Adrenal gland (tissue), 12 donors: Measurements from ENCODE around the gene TANC1. TPM values are rescaled to one million over a fixed set of nuclear protein-coding genes. Genes with fewer than 3 reads are reported as not detected.

Experiments
- DNase-seq, 7 donors: peaks; one replicate each; pipeline ENCODE4 v3.0.0-alpha.2; 2019 to 2020
- H3K27ac ChIP-seq, 5 donors: fragments of 200-600 bp; sonication (generic) in 4 of 5; 1 replicate in 3 of 5; 2 replicates in 2 of 5; pipeline versions ENCODE4 v1.5.1 to v1.8.0; 2016 to 2020; ENCODE audit warnings: mild to moderate bottlenecking in 1 of 5
- H3K27me3 ChIP-seq: fragments of 200-600 bp; 2 replicates; pipeline ENCODE4 v1.8.0; 2021
- H3K36me3 ChIP-seq, 2 donors: fragments of 200-600 bp; replicated peaks in 1 of 2; 1 replicate in 1 of 2; 2 replicates in 1 of 2; pipeline versions ENCODE4 v1.5.1 to v1.8.0; 2018 to 2022
- H3K4me1 ChIP-seq, 2 donors: fragments of 200-600 bp; replicated peaks in 1 of 2; 1 replicate in 1 of 2; 2 replicates in 1 of 2; pipeline versions ENCODE4 v1.5.1 to v1.8.0; 2018 to 2021
- H3K4me3 ChIP-seq, 4 donors: fragments of 200-600 bp; sonication (generic) in 3 of 4; one replicate each; pipeline ENCODE4 v1.5.1; 2016 to 2018
- H3K9me3 ChIP-seq, 3 donors: fragments of 200-600 bp; sonication (generic) in 1 of 3; replicated peaks in 1 of 3; 1 replicate in 2 of 3; 2 replicates in 1 of 3; pipeline versions ENCODE4 v1.5.1 to v1.8.0; 2016 to 2021
- POLR2A ChIP-seq, 2 donors: fragments of 450-650 bp; IDR thresholded peaks; one replicate each; pipeline ENCODE4 v1.6.1; 2017; ENCODE audit warnings: antibody characterized with exemption in 2 of 2, mild to moderate bottlenecking in 2 of 2, moderate library complexity in 1 of 2
- WGBS, 4 donors: extraction: QIAGEN DNeasy Blood & Tissue Kit in 2 of 4; methylation state at CpG; one replicate each; pipeline versions ENCODE4 v1.1.5 to v1.1.7; 2013 to 2017; 5-methylcytosine and 5-hydroxymethylcytosine counted together
- intact Hi-C, 2 donors: fragments of 100-400 bp; cut with DNase I; formaldehyde crosslinking; loops; one replicate each; pipeline versions ENCODE4 v1.14.1 to v1.15.0; 2022 to 2023
- polyA plus RNA-seq, 3 donors: library from polyadenylated mRNA; stranded (reverse); fragments of 200-250 nt in 2 of 3; fragments of 350-450 nt in 1 of 3; fragmentation: Illumina TruSeq in 1 of 3; extraction: RNeasy Lipid Tissue Mini Kit (QIAGEN cat#74804) in 1 of 3; gene quantifications; one replicate each; pipeline ENCODE4 v1.2.3, GENCODE V29; 2013 to 2014
- total RNA-seq, 9 donors: library from RNA; depleted of rRNA in 4 of 9; stranded (reverse); fragments of >200 nt in 4 of 9; fragments of 120-200 nt in 1 of 9; fragmentation: NEBNext Ultra II Directional in 1 of 9; extraction: Animal tissue kit (Norgen Biotek cat#: 25700) in 1 of 9; gene quantifications; one replicate each; pipeline versions ENCODE4 v1.1.0 to v1.2.4, GENCODE V29; 2013 to 2023
- TF ChIP-seq, protein P1 (sequence below), 6 experiments: fragments of 450-650 bp in 4 of 6; fragments of 200-600 bp in 2 of 6; sonication (generic) in 1 of 6; IDR thresholded peaks; 1 replicate in 5 of 6; 2 replicates in 1 of 6; pipeline versions ENCODE4 v1.5.1 to v1.8.0; 2016 to 2021; ENCODE audit warnings: antibody characterized with exemption in 6 of 6, mild to moderate bottlenecking in 2 of 6, moderate library complexity in 1 of 6
- donor health status: healthy with polysubstance abuse.
- donor health status: Bipolar disorder and iron deficiency.
- donor health status: DM: yes; HTN: yes; CAD: no.
- donor health status: DM: no; HTN: no; CAD: no.
- donor health status: DM: no; HTN: no; CAD: no.
- donor health status: DM: yes; HTN: yes; CAD: no.

TANC1 gene
- total and polyA plus RNA-seq, 12 donors = 14.1 to 53.3 (median 24.8) TPM

DNA sequence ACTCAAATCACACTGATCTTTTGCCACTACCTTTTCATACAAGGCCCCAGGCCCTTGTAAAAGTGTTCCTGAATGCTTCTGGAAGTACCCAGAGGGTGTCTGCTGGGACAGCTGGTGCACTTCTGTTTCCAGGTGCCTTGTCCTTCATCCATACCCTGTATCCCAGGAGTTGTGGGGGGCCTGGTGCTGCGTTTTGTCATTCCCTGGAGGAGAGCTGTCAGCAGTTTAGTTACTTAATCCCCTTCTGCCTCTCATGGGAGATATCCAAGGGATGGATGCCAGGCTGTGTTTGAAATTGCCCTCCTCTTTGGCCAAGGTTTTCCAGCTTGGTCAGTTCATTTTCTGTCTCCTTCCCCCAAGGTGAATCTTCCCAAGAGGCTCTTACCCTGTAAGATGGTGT, 159.8 kb downstream of the TANC1 start:
- intact Hi-C loops = no loop called here
- no peak overlapping the region for H3K27ac ChIP-seq
- no peak for DNase-seq
- WGBS, 4 donors = 60 to 89% (median 75%) methylated on average over 1 of the region's 1 CpG
- no peaks in the 10 kb centered on the region for H3K9me3 ChIP-seq
- peaks cover 15 to 37% of the 10 kb centered on the region in 2 donors for H3K4me1 ChIP-seq
- TF ChIP-seq, protein P1, sequence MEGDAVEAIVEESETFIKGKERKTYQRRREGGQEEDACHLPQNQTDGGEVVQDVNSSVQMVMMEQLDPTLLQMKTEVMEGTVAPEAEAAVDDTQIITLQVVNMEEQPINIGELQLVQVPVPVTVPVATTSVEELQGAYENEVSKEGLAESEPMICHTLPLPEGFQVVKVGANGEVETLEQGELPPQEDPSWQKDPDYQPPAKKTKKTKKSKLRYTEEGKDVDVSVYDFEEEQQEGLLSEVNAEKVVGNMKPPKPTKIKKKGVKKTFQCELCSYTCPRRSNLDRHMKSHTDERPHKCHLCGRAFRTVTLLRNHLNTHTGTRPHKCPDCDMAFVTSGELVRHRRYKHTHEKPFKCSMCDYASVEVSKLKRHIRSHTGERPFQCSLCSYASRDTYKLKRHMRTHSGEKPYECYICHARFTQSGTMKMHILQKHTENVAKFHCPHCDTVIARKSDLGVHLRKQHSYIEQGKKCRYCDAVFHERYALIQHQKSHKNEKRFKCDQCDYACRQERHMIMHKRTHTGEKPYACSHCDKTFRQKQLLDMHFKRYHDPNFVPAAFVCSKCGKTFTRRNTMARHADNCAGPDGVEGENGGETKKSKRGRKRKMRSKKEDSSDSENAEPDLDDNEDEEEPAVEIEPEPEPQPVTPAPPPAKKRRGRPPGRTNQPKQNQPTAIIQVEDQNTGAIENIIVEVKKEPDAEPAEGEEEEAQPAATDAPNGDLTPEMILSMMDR (IDR thresholded peaks at IDR 0.05) = no peak
- TF ChIP-seq POLR2A (IDR thresholded peaks at IDR 0.05) = no peak
- no peaks in the 10 kb centered on the region for H3K27me3 ChIP-seq
- H3K36me3 ChIP-seq = no peaks in the 10 kb centered on the region
- H3K4me3 ChIP-seq = no peak overlapping the region

DNA sequence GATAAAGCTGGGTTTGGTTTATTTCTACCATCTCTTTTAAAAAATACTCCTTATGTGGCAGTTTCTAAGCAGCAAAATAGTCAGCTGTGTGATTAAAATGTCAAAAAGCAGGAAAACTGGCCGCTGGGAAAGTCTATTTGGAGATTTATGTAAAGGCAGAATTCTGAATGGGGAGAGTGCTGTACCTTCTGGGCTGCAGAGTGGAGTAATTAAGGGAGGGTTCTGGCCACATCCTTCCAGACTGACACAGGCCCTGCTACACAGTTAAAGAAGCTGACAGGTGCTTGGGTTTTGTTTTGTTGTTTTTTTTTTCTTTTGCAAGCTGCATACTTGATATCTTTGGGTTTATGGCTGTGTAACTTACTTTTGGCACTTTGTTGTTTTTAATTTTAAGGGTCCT, 160.8 kb downstream of the TANC1 start:
- no peaks in the 10 kb centered on the region for H3K36me3 ChIP-seq
- WGBS, 4 donors = 55 to 75% (median 70%) methylated on average over 1 of the region's 1 CpG
- H3K27me3 ChIP-seq = no peaks in the 10 kb centered on the region
- peak overlapping the region in 1 of 5 donors; percentile 13 for H3K27ac ChIP-seq
- TF ChIP-seq, protein P1 (IDR thresholded peaks at IDR 0.05) = no peak
- no peak for TF ChIP-seq POLR2A (IDR thresholded peaks at IDR 0.05)
- intact Hi-C loops = no loop called here
- H3K4me3 ChIP-seq = no peak overlapping the region
- H3K4me1 ChIP-seq = peaks cover 11 to 29% of the 10 kb centered on the region in 2 donors
- no peaks in the 10 kb centered on the region for H3K9me3 ChIP-seq
- no peak for DNase-seq

DNA sequence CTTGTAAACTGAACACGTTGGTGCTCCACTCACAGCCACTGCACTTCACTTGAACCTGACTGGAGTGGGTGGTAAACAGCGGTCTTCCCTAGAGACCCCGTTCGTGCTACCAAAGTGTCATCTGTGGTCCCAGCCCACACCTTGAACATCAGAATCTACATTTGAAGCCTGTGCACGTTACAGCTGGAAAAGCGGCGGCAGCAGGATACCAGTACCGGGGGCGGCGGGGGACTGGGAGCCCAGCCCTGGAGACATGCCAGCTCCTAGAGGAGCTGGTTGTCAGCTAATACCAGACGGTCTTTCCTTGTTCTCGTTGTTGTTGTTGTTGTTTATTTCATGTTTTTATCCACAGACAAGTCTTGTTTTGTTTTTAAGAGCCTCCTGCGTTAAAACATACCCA, 161.4 kb downstream of the TANC1 start:
- DNase-seq = peak in 2 of 7 donors; percentile 30 to 41
- H3K27me3 ChIP-seq = no peaks in the 10 kb centered on the region
- intact Hi-C loops = no loop called here
- H3K9me3 ChIP-seq = no peaks in the 10 kb centered on the region
- TF ChIP-seq, protein P1 (IDR thresholded peaks at IDR 0.05) = no peak
- no peak for TF ChIP-seq POLR2A (IDR thresholded peaks at IDR 0.05)
- WGBS, 4 donors = 56 to 69% (median 62%) methylated on average over 13 of the region's 13 CpGs
- no peak overlapping the region for H3K4me3 ChIP-seq
- no peak overlapping the region for H3K27ac ChIP-seq
- H3K4me1 ChIP-seq = peaks cover 6 to 24% of the 10 kb centered on the region in 2 donors
- no peaks in the 10 kb centered on the region for H3K36me3 ChIP-seq

DNA sequence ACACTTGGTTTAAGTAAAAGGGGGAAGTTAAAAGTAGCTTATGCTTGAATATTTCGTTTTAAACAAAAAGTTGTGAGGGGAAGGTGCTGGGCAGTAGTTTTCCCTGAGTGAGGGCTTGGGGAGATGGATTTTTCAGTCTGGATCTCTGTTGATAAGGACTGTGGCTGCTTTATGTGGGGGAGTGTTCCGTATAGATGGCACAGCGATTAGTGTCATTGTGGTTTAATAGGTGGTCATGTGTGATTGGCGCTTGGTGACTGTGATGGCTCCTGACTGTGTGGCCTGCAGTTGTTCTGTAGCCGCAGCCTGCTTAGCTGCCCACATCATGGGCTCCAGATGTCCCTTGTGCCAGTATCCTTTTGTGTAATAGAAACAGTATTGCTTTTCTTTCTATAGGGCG, 161.9 kb downstream of the TANC1 start:
- Histone ChIP-seq H3K4me1 (peaks cover under 1 to 19% of the 10 kb centered on the region in 2 donors), H3K4me3 (no peak overlapping the region), H3K27ac (no peak overlapping the region), H3K27me3 (no peaks in the 10 kb centered on the region), H3K9me3 (no peaks in the 10 kb centered on the region), H3K36me3 (no peaks in the 10 kb centered on the region)
- WGBS, 4 donors = 67 to 81% (median 78%) methylated on average over 6 of the region's 6 CpGs
- intact Hi-C loops = no loop called here
- TF ChIP-seq, protein P1 (IDR thresholded peaks at IDR 0.05) = no peak
- no peak for TF ChIP-seq POLR2A (IDR thresholded peaks at IDR 0.05)
- no peak for DNase-seq
